WI38 (cell line): ENCODE data around the gene PLCZ1.

Experiments used
- H3K4me3 ChIP-seq: 2 replicates; pipeline ENCODE4 v1.5.1; 2011; ENCODE audit warnings: low read depth, mild to moderate bottlenecking, control low read depth, low read length
- CTCF ChIP-seq: IDR thresholded peaks from 2 replicates; pipeline ENCODE4 v1.5.1; 2012; ENCODE audit warnings: low read depth, mild to moderate bottlenecking, control low read depth, low read length

Gene PLCZ1

GRCh38 chr12:18721452-18721851 lies 16.4 kb downstream of the PLCZ1 start:
- H3K4me3 ChIP-seq: no peak overlapping the region
- no peak for TF ChIP-seq CTCF

- no peak for TF ChIP-seq CTCF
- H3K4me3 ChIP-seq: no peak overlapping the region
These were observed 17.1 kb downstream of the PLCZ1 start for GRCh38 chr12:18720690-18721089.

DNA sequence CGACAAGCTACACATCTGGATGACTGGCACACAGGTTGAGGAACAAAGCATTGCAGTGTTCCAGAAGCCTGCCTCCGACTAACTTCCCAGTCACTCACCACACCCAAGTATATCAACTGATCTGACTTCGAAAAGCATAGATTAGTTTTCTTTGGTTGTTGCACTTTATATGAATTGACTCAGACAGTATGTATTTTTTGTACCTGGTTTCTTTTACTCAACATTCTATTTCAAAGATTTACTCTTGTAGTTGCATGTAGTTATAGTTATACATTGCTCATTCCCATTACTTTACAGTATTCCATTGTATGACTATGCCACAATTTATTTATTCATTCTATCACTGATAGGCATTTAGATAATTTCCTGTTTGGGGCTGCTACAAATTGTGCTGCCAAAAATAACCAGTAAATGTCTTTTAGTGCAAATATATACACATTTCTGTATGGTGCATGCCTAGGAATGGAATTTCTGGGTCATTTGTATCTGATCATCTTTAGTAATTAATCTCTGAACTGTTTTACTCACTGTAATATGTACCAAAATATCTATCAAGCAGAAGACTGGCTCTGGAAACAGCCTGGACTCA lies 17.8 kb downstream of the PLCZ1 start:
- no peak for TF ChIP-seq CTCF
- no peak overlapping the region for H3K4me3 ChIP-seq

GRCh38 chr12:18718462-18718861 lies 19.4 kb downstream of the PLCZ1 start:
- no peak for TF ChIP-seq CTCF
- no peak overlapping the region for H3K4me3 ChIP-seq

DNA sequence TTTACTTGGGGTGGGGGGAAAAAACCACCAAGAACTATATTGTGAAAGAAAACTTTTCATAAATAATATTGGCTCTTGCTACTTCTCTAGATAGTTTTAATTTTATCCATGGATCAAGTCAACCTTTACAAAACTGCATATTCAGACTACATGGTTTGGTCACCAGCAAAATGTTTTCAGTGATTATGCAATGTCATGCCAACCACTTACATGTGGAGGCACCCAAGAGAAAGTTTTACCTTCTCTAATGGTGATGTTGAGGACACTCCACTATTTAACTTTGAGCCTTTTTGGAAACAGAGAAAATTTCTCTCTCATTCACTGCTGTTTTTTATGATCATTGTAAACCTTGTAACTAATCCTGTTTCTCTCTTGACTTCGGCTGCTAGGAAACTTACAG lies 21.6 kb downstream of the PLCZ1 start:
- H3K4me3 ChIP-seq: no peak overlapping the region
- TF ChIP-seq CTCF: no peak

DNA sequence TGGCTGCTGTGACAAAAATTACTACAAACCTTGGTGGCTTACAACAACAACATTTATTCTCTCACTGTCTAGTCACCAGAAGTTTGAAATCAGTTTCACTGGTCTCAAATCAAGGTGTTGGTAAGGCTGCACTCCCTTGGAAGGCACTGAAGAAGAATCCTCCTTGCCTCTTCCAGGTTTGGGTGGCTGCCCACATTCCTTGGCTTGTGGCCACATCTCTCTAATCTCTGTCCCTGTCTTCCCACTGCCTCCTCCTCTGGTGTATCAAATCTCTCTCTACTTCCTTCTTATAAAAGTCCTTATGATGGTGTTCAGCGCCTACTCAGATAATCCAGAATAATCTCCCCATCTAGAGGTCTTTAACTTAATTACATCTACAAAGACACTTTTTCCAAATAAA lies 31.0 kb downstream of the PLCZ1 start:
- TF ChIP-seq CTCF: no peak

GRCh38 chr12:18703911-18704310 lies 33.9 kb downstream of the PLCZ1 start:
- no peak overlapping the region for H3K4me3 ChIP-seq
- no peak for TF ChIP-seq CTCF

More for the DNA sequence above, 31.0 kb downstream of the PLCZ1 start:
- H3K4me3 ChIP-seq: no peak overlapping the region
